Iris pigment epithelial cell (primary cell): ENCODE measurements around the gene KIF25.
"Not testable (repeated sequence)": the region's sequence is repeated elsewhere in the genome, so short reads cannot be mapped to it uniquely, and the experiment has no call there.

ENCODE experiments used
- DNase-seq: peaks from one replicate; pipeline ENCODE4 v3.0.0-alpha.2; 2011; ENCODE audit warnings: low read depth

Gene KIF25

GRCh38 chr6:167975458-167975857, 22.0 kb upstream of the KIF25 start:
- no peak for DNase-seq

- not testable (repeated sequence) for DNase-seq
Measured at GRCh38 chr6:167976116-167976657, 21.3 kb upstream of the KIF25 start.

GRCh38 chr6:167976708-167977107, 20.8 kb upstream of the KIF25 start:
- DNase-seq = no peak

- no peak for DNase-seq
Measured at GRCh38 chr6:167977717-167978467, 19.6 kb upstream of the KIF25 start.

- DNase-seq = no peak
Measured at GRCh38 chr6:167978607-167979006, 18.9 kb upstream of the KIF25 start.

- DNase-seq = no peak
Measured at GRCh38 chr6:167979436-167980139, 17.9 kb upstream of the KIF25 start.

- DNase-seq = no peak
Measured at GRCh38 chr6:167980911-167981580, 16.4 kb upstream of the KIF25 start.

- DNase-seq = no peak
Measured at GRCh38 chr6:167981916-167982462, 15.5 kb upstream of the KIF25 start.

GRCh38 chr6:167984144-167984719, 13.2 kb upstream of the KIF25 start:
- no peak for DNase-seq

- no peak for DNase-seq
Measured at GRCh38 chr6:167984876-167985604, 12.4 kb upstream of the KIF25 start.

GRCh38 chr6:167985911-167986595, 11.4 kb upstream of the KIF25 start:
- DNase-seq = no peak

- DNase-seq = no peak
Measured at GRCh38 chr6:167987396-167988153, 9.9 kb upstream of the KIF25 start.

- no peak for DNase-seq
Measured at GRCh38 chr6:167988154-167988495, 9.3 kb upstream of the KIF25 start.

GRCh38 chr6:167988945-167989841, 8.3 kb upstream of the KIF25 start:
- DNase-seq = no peak

GRCh38 chr6:167990016-167990945, 7.2 kb upstream of the KIF25 start:
- DNase-seq = no peak

GRCh38 chr6:167993169-167993568, 4.3 kb upstream of the KIF25 start:
- no peak for DNase-seq

- DNase-seq = no peak
Measured at GRCh38 chr6:167993831-167994230, 3.6 kb upstream of the KIF25 start.

- no peak for DNase-seq
Measured at GRCh38 chr6:167995302-167995701, 2.2 kb upstream of the KIF25 start.
